ENCODE data around the gene NREP.

DNA sequence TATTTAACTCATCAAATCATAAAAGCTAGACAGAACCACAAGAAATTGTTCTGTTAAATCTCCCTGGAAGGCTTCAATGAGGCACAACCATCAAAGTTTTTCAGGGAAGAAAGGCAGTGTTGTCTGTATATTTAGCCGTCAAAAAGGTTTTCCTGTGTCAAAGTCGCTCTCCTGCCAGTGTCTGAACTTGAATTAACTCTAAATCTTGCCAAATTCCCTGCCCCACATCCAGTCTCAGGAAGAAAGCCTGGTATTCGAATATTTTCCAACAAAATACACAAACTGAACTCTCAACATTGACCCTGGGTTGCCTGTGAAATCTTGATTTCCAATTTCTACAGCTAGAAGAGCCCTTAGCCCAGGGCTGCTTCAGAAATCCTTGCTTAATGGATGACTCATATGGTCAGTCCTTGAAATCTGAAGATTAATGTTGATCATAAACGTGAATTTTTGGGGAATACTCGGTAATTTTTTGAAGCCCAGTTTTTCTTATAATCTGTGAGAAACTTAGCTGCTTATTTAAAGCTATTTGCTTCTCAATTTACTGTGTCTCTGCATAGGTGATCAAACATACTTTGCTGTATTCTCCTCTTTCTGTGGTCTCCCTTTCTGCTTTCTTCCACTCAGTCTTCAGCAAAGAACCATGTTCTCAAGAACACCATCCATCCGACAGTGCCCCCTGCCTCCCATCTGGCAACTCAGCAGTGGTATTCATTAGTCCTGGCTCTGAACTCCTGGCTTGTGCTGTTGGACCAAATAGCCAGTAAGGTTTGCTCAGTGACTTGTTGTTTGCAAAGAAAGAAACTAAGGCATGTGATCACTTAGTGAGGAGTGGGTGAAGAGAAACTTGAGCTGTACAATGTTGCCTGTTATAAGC, 58.9 kb downstream of the NREP start:
- TF ChIP-seq, protein P1, sequence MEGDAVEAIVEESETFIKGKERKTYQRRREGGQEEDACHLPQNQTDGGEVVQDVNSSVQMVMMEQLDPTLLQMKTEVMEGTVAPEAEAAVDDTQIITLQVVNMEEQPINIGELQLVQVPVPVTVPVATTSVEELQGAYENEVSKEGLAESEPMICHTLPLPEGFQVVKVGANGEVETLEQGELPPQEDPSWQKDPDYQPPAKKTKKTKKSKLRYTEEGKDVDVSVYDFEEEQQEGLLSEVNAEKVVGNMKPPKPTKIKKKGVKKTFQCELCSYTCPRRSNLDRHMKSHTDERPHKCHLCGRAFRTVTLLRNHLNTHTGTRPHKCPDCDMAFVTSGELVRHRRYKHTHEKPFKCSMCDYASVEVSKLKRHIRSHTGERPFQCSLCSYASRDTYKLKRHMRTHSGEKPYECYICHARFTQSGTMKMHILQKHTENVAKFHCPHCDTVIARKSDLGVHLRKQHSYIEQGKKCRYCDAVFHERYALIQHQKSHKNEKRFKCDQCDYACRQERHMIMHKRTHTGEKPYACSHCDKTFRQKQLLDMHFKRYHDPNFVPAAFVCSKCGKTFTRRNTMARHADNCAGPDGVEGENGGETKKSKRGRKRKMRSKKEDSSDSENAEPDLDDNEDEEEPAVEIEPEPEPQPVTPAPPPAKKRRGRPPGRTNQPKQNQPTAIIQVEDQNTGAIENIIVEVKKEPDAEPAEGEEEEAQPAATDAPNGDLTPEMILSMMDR (IDR thresholded peaks at IDR 0.05): no peak
- no peak for TF ChIP-seq POLR2A (IDR thresholded peaks at IDR 0.05)
